ENCODE results near the gene ARHGAP26.

Gene ARHGAP26

DNA sequence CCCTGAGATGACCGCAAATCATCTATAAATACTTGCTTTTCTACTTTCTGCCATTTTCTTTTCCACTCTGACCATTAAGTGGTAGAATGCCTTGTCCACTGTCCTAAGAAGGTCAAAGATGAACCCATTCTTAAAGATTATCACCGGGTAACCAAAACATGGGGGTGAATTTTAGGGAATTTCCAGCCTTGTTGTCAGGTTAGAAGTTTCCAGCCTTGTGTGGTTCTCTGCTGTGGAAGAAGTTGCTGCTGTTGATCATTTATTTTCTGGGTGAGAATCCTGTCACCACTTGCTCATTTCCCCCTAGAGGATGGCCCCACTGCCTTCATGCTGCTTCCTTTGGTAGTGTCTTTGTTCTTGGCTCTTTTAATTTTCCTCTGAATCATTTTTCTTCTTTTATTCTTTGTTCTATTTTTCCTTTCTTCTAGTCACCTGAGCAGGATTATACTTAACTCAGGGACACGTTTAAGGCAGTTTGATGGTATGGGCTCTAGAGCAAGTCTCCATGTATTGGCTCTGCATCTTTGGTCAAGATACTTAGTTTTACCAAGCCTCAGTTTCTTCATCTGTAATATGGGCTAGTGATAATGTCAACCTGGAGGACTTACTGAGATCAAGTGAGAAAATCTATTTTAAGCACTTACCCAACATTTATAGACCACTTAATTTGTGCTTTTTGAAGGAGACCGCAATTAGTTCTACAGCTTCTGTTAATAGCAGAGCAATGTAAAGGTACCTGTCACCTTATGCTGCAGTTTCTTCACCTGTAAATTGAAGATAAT, 266.2 kb downstream of the ARHGAP26 start:
- no peak for DNase-seq (ENCODE audit: low read depth in 2 of 2)

DNA sequence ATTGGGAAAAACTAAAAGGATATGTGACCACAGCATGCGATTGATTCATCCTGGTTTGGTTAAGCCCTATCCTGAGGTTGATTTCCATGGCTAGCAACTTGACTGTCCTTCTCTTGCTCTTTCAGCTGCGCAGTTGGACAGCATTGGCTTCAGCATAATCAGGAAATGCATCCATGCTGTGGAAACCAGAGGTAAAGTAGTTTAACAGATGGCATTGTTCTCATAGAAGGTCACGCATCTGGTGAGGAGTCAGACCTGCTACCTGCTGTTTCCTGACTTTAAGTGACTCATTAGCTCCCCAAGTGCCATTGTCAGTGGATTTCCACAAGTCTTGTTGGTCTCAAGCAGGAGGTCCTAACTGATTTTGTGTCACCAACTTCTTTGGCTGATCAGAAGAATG, 266.9 kb downstream of the ARHGAP26 start:
- no peak for DNase-seq (ENCODE audit: low read depth in 2 of 2)

DNA sequence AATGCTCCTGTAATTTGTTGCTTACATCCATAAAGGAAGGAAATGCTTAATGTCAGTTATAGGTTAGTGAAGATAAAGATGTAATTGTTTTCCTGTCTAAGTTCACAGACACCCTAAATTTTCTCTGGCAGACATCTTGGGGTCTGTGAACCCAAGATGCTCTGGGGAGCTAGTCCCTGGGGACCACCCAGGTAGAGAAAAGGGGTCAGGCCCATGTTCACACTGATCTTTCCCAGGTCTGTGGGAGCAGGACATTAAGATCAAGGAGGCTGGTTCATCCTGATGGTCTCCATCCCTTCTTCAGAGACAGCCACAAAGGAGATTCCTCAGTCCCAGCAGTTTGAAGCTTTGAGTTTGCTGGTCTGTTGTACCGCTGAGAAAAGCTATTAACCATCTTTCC, 267.5 kb downstream of the ARHGAP26 start:
- DNase-seq (ENCODE audit: low read depth in 2 of 2), result no peak

DNA sequence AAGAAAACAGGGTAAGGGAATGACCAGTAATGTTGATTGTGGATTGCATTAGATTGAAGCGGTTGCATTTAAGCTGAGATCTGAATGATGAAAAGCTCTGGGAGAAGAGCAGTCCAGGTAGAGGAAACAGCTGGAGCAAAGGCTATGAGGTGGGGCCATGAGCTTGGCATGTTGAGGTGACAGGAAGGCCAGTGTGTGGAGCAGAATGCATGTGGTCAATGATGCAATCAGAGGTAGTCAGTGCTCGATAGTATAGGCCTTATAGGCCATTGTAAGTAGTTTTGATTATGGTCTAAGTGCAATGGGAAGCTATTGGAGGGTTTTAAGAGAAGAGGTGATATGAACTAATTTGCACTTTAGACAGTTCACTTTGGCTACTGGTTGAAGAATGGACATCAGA, 270.4 kb downstream of the ARHGAP26 start:
- no peak for DNase-seq (ENCODE audit: low read depth in 2 of 2)

DNA sequence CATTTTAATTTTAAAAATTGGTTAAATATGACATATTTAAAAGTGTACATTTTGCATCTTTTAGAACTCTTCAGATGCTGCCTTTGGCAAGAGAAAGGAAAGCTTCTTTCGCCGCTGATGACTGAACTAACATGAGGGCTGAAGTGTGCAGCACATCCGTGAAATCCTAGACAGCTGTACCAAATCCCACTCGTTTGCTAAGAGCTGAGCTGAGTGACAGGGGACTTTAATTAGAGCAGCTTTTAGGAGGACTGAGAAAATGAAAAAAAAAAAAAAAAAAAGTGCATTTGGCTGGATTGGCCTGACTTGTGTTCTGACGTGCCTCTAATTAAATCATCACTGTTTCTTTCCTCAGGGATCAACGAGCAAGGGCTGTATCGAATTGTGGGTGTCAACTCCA, 271.3 kb downstream of the ARHGAP26 start:
- DNase-seq (ENCODE audit: low read depth in 2 of 2), result no peak

DNA sequence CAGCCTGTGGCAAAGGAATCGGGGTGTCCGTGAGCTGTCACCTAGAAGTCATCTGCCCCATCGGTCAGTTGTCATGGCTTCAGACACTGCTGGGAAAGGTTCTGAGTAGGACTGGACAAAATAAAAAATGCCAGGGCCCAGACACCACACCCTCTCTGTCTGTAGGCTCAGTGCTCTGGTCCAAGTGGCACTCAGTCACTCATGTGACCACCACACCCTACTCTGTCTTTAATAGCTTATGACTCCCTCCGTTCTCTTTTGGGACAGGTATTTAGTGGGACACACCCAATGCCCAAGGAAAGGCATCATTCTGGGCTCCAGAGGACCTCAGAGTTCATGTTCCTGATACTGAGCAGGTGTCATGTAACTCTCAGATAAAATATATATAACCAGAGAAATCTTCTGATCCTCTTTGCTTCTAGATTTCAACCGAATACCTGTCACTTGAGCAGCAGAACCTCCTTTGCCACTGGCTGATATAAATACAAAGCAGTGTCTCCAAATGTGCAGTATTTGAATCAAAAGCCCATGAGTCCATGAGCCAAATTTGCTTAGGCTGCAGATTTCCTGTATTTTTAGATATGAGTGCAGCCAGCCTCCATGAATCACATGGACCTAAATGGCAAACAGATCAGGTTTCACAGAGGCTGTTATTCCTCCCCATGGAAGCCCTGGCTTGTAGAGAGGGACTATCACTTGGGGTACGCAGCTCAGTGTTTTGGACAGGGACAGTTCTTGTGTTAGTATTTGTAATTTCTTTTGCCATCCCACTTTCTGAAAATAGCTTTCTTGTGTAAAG, 272.0 kb downstream of the ARHGAP26 start:
- no peak for DNase-seq (ENCODE audit: low read depth in 2 of 2)

DNA sequence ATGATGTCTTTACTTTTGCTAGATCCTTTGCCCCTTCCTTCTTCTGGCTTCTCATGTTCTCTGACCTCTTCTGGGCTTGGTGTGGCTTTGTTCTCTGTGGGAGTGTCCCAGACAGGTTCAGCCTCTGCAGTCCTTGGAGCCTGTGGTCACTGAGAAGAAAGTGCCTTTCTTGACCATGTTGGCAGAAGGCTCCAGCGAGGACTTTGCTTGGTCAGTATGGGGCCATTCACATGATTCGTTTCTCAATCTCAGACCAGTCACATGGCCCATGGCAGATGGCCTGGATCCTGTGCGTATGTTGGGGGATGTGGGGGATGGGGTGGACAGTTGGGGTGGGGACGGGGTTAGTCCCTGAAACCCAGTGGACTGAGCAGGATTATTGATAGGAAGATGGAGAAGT, 274.1 kb downstream of the ARHGAP26 start:
- DNase-seq (ENCODE audit: low read depth in 2 of 2), result no peak

DNA sequence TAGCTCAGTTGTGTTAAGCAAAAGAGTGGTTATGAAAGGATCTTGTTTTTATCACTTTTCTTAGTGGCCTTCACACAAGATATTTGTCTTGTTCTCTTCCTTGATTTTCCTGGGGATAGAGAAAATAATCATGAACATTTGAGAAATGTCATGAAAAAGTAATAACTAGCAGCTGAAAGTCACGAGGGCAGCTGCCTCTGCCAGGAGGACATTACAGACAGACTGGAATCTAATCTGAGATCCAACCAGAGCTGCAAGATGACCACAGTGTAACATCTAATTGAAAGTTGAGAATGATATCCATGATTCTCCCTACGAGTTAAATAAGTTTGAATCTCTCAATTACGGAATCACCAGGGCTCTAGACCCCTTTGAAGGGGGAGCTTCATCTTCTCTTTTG, 274.9 kb downstream of the ARHGAP26 start:
- DNase-seq (ENCODE audit: low read depth in 2 of 2), result no peak

DNA sequence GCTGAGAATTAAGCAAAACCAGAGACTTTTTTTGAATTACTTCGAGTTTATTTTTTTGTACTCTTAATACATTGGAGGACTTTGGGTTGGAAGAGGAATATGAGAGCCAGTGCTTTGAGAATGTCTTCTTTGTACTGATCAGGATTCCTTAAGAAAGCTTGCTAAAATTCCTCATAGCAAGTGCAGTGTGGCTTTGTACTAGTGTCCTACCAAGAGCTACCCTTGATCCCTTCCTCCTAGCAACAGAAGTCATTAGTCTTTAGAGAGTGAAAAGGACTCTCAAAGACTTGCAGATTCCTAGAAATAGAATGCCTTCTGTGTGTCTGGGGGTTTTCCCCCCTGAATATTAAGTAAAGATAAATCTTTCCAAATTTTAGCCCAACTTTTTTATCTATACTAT, 276.1 kb downstream of the ARHGAP26 start:
- no peak for DNase-seq (ENCODE audit: low read depth in 2 of 2)

DNA sequence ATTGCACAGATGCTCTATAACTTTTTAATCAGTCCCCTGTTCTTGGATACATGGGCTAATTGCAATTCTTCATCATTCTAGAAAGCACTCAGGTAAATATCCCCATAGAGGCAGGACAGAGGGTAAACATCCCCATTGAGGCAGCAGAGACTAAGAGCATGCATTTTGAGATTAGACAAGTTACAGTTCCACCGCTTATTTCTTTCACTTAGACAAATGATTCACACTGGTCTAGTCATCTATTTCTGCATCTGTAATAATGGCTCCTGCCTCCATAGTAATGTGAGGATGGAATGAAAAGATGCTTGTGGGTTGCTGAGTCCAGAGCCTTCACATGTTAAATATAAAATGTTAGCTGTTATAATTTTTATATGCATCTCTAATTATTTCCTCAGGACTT, 276.9 kb downstream of the ARHGAP26 start:
- DNase-seq (ENCODE audit: low read depth in 2 of 2), result no peak

DNA sequence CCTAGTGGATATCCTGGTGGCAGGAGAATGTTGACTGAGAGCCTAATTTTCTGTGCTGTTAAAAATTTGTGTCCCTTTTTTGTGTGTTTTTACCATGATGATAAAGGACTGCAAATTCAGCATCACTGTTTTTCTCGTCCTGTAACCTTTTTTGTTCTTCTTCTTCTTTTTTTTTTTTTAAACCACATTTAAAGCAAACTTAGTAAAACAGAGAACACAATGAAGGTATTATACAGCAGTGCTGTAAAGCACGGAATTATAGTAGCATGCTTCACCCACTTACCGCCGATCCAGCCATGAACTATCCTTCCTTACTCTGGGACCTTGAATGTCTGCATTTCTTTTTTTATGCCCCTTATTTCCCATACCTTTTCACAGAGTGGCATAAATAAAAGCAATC, 280.0 kb downstream of the ARHGAP26 start:
- DNase-seq (ENCODE audit: low read depth in 2 of 2), result no peak

DNA sequence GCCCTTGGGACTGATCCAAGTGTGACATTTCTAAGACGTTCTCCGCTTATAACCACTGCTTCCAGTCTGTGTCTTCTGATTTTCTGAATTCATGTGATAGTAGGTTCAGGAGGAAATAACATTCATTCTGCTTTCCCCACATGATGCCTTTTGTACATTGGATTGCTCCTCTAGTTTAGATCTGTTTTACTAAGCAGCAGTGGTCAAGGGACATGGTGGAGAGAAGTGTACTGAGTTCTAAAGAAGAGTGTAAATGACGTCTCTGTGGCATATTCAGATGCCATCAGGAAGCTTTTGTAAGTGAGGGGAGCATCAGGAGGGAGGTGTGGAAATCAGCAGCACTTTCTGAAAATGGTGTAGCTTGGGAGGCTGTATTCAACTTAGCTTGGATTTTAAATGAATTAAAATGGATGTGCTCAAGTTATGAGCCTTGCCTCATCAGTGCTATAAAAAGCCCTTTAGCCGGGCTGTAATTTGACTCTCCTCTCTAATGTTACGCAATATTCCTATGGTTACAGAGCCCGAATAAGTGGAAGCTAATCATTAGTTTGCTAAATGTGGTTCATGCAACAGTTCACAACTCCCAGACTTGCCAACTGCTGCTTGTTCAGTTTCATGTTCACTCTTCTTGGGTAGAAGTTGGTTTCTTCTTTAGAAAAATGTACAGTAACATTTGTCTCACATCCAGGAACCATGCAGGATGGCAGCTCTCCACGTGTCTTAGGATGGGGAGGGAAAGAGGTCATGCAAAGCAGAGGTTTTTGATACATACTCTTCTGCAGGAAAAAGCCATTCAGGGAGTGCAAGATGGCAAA, 281.3 kb downstream of the ARHGAP26 start:
- DNase-seq (ENCODE audit: low read depth in 2 of 2), result no peak

DNA sequence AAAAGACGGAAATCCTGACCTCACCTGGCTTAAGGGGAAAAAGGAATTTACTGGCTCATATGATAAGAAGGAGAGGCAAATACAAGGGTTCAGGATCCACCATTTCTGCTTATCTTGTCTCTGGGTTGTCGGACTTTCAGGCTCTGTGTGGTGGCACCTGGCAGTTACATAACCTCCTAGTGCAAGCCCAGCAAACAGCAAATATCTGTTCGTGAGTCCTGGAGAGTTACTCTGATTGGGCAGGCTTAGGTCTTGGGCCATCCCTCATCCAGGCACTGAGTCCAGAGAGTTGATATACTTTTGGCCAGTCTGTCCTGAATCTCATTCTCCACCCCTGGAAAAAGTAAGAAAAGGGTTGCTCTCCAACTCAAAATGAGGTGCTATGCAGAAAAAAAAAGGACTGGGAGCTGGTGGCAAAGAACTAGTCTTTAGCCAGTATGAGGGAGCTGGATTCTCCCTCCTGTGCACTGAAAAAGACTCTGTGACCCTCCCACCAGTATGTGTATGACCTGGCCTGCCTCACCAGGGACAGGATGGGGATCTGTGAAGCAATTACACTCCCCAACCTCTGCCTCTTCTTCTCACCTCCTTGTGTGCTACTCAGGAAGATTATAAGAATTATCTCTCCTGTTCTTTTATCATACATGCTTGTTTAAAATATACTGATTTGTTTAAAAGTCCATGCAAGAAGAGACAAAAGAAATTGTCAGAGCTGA, 282.9 kb downstream of the ARHGAP26 start:
- no peak for DNase-seq (ENCODE audit: low read depth in 2 of 2)

DNA sequence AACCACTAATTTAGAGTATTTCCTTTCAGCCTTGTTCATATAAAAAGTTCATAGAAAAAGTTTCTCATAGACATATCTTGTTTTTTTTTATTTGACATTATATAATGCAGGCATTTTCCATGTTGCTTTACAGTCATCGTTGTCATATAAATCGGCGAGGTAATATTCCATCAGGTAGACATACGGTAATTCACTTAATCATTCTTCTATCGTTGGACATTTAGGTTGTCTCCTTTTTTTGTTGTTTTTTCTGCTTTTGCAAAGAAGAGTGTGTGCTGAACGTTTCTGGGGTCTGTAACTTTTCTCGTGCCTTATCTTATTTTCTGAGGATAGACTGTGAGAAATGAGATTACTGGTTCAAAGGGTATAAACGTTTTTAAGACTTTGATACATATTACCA, 283.6 kb downstream of the ARHGAP26 start:
- DNase-seq (ENCODE audit: low read depth in 2 of 2), result no peak

DNA sequence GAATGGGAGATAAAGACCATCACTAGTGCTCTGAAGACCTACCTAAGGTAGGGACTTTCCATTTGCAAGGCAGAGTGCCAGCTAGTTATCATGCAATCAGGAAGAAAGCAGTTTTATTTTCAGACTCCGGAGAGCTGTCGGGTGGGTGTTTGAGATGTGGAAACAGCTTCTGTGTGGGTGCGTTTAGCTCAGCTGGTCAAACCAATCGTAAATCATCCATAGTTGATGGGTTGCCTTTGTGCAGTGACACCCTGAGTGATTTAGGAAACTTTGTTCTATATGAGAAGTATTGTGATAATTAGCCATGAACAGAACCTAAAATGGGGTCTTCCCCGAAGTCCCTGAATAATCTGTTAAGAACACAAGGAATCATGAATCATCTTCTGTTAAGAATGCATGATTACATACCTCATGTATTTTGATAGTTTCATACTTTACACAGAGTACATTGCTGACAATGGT, 284.3 kb downstream of the ARHGAP26 start:
- no peak for DNase-seq (ENCODE audit: low read depth in 2 of 2)

DNA sequence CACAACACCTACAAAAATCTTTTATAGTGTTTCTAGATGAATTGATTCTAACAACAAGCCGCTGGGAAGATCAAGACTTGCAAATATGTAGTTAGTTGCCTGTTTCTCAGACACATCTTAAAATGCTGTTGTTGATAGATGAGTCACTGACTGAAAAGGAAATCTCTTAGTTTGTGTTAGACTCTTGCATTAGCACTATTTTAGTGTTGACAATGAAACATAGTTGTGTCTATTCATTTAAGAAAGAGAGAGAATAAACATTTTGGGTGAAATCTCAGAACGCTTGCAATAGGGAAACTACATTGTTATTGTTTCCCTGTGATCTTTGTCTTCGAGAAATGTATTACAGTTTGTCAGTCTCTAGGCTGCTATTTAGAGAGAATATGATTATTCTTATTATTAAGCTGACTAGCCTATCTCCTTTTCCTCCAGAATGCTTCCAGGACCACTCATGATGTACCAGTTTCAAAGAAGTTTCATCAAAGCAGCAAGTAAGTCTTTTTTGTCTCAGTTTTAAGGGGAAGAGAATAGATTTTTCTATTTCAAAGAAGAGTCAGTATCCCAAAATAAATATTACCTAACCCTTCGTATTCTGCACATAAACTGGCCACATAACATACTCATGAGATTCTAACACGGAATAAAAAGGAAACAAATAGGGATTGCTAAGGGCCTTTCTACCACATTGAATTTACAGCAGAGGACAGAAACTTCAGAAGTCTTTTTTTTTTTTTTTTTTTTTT, 285.6 kb downstream of the ARHGAP26 start:
- no peak for DNase-seq (ENCODE audit: low read depth in 2 of 2)

DNA sequence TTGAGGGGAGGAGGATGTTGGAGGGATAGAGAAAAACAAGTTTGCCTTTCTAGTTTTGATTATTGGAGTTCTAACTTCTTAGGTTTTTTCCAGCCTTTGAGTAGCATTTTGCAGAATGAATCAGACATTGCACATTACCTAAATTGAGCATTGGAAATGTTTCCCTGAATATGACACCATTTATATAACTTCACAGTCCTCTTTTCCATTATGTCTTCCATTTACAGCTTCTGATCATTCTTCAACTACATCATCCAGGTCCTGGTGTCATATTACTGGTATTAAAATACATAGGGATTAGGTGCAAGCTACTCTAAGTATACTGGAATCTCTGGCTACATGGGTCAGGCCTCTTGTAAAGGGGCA, 286.1 kb downstream of the ARHGAP26 start:
- DNase-seq (ENCODE audit: low read depth in 2 of 2), result no peak

DNA sequence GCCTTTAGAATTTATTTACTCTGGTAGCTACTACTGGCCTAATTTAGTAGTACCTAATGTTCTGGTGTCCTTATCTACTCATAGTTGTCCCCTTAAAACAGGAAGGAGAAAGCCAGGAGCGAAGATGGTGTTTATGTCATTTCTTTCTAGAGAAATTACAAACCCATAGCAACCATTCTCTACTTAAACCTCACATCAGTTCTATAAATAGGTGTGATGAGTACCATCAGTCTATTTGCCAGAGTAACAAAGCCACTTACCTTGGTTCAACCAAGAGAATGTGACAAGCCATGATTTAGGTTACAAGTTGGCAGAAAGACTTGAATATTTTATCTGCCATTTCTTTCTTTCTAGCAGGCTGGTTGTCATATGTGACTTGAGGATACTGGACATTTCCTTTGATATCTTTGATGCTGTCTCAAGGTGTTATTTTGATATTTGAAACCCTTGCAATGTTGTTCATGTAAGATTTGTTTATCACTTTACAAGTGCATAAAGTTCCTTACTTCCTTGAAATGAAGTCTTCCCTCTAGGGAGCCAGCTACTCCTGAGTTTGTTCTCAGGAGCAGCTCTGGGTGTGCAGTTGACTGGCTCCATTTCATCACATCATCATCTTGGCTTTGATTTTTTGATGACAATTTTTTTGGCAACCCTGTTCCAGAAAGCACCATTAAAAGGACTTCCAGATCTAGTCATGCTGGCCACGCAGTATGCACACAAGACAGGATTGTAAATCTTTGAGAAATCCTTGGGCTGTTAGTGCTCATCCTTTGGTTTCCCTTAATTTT, 286.8 kb downstream of the ARHGAP26 start:
- no peak for DNase-seq (ENCODE audit: low read depth in 2 of 2)

DNA sequence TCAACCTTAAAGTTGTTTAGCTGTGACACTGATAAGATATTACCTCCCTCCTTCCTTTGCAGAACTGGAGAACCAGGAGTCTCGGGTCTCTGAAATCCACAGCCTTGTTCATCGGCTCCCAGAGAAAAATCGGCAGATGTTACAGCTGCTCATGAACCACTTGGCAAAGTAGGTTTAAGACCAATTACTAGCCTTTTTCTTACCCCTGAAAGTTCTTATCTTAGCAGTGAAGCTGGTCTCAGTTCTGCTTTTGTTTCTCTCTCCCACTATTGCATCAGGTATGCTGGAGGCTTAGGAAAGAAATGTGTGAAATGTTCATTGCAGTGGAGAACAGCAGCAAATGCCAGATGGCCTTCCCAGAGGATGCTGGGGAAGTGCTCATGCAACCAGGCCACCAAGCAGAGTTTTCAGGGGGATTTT, 287.4 kb downstream of the ARHGAP26 start:
- DNase-seq (ENCODE audit: low read depth in 2 of 2), result no peak

DNA sequence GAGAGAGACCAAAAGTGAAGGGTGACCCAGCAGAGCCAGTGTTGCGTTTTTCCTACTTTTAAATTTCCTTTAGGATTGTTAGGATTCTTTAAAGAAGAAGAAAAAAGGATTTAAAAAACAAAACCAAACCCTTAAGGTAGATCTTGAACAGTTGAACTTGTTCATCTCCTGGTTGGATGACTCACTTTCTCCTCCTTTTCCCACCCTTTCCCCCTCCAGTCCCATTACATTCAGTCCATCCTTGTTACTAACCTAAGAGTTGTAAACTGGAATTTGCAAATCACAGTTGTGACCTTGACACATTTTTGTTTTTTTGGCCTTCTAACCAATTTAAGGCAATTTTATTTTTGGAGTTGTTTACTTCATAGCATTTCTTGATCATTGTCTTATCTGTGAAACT, 289.2 kb downstream of the ARHGAP26 start:
- no peak for DNase-seq (ENCODE audit: low read depth in 2 of 2)
